GM23248 (cell line): ENCODE data around the gene AP3B1. TPM values are rescaled to one million over a fixed set of nuclear protein-coding genes. Genes with fewer than 3 reads are reported as not detected.

ENCODE experiments used
- DNase-seq: peaks from one replicate; pipeline ENCODE4 v3.0.0-alpha.2; 2015
- H2AFZ ChIP-seq: fragments of 200-600 bp; sonication (generic); 2 replicates; pipeline ENCODE4 v1.6.1; 2016; ENCODE audit warnings: antibody characterized with exemption
- H3F3A ChIP-seq: fragments of 200-600 bp; sonication (generic); 2 replicates; pipeline ENCODE4 v1.6.1; 2016; ENCODE audit warnings: mild to moderate bottlenecking, antibody characterized with exemption, mixed run types; ENCODE audit not compliant: insufficient read depth
- H3K27ac ChIP-seq: fragments of 200-600 bp; sonication (generic); 2 replicates; pipeline ENCODE4 v1.5.1; 2016; ENCODE audit warnings: mild to moderate bottlenecking
- H3K27me3 ChIP-seq: fragments of 200-600 bp; sonication (generic); replicated peaks from 2 replicates; pipeline ENCODE4 v1.6.1; 2016; ENCODE audit warnings: mild to moderate bottlenecking; ENCODE audit not compliant: insufficient read depth
- H3K36me3 ChIP-seq: fragments of 200-600 bp; sonication (generic); 2 replicates; pipeline ENCODE4 v1.6.1; 2016; ENCODE audit warnings: low read depth, mild to moderate bottlenecking
- H3K4me1 ChIP-seq: fragments of 200-600 bp; sonication (generic); 2 replicates; pipeline ENCODE4 v1.6.1; 2016; ENCODE audit warnings: mild to moderate bottlenecking; ENCODE audit not compliant: insufficient read depth
- H3K4me2 ChIP-seq: fragments of 200-600 bp; sonication (generic); one replicate; pipeline ENCODE4 v1.6.1; 2016; ENCODE audit warnings: mild to moderate bottlenecking; ENCODE audit not compliant: unreplicated experiment
- H3K4me3 ChIP-seq: fragments of 200-600 bp; sonication (generic); 2 replicates; pipeline ENCODE4 v1.5.1; 2016; ENCODE audit warnings: mild to moderate bottlenecking
- H3K79me2 ChIP-seq: fragments of 200-600 bp; sonication (generic); 2 replicates; pipeline ENCODE4 v1.6.1; 2016; ENCODE audit warnings: mild to moderate bottlenecking; ENCODE audit not compliant: insufficient read depth
- H3K9ac ChIP-seq: fragments of 200-600 bp; sonication (generic); 2 replicates; pipeline ENCODE4 v1.6.1; 2016; ENCODE audit warnings: mild to moderate bottlenecking
- H3K9me2 ChIP-seq: fragments of 200-600 bp; sonication (generic); 2 replicates; pipeline ENCODE4 v1.6.1; 2016; ENCODE audit warnings: mixed run types, mild to moderate bottlenecking, moderate library complexity; ENCODE audit not compliant: insufficient read depth
- H3K9me3 ChIP-seq: fragments of 200-600 bp; sonication (generic); one replicate; pipeline ENCODE4 v1.6.1; 2017; ENCODE audit warnings: low read depth
- H4K20me1 ChIP-seq: fragments of 200-600 bp; sonication (generic); 2 replicates; pipeline ENCODE4 v1.6.0; 2016; ENCODE audit not compliant: insufficient read depth
- EZH2 ChIP-seq: fragments of 200-600 bp; sonication (generic); IDR thresholded peaks from 2 replicates; pipeline ENCODE4 v1.6.1; 2018; ENCODE audit warnings: antibody characterized with exemption, mild to moderate bottlenecking; ENCODE audit not compliant: insufficient read depth, poor library complexity, severe bottlenecking
- EZH2phosphoT487 ChIP-seq: fragments of 200-600 bp; sonication (generic); IDR thresholded peaks from 2 replicates; pipeline ENCODE4 v1.6.1; 2018; ENCODE audit warnings: antibody characterized with exemption, moderate library complexity, mild to moderate bottlenecking, low read depth; ENCODE audit not compliant: insufficient read depth
- WGBS, 2 experiments: methylation state at CpG; one replicate each; pipeline ENCODE4 v1.1.6; 2015 to 2017; ENCODE audit warnings: low lambda C conversion rate in 2 of 2, low coverage in 1 of 2; ENCODE audit errors: missing lambda C conversion rate in 2 of 2; 5-methylcytosine and 5-hydroxymethylcytosine counted together
- in situ Hi-C: fragments of 300-500 bp; cut with MboI; formaldehyde crosslinking; loops from 2 replicates; pipeline ENCODE4 v1.15.0; 2020
- polyA plus RNA-seq: library from polyadenylated mRNA; unstranded; fragments of >200 nt; fragmentation: Nextera tagmentation; extraction: Ambion mirVana; gene quantifications from 2 replicates; pipeline ENCODE4 v1.2.1, GENCODE V29; 2016
- total RNA-seq: library from RNA; depleted of rRNA; stranded (reverse); fragments of >200 nt; shearing (Covaris generic); gene quantifications from 2 replicates; pipeline ENCODE4 v1.2.3, GENCODE V29; 2014

The AP3B1 gene
- total and polyA plus RNA-seq, 2 experiments from 2014 or later: 40.3 to 49.7 TPM

GRCh38 chr5:78003919-78004318, 290.6 kb downstream of the AP3B1 start:
- H3K9ac ChIP-seq: no peak overlapping the region
- no peaks in the 10 kb centered on the region for H3K79me2 ChIP-seq
- H4K20me1 ChIP-seq: no peaks in the 10 kb centered on the region
- H3F3A ChIP-seq: no peaks in the 10 kb centered on the region
- in situ Hi-C loops: loop anchor here (10.0 kb wide), 1 partner anchor 129 kb away; no protein-coding TSS in a partner anchor
- TF ChIP-seq EZH2phosphoT487 (no peak), EZH2 (no peak)
- no peak overlapping the region for H2AFZ ChIP-seq
- no peaks in the 10 kb centered on the region for H3K9me2 ChIP-seq
- peaks cover 8% of the 10 kb centered on the region for H3K4me1 ChIP-seq
- no peak overlapping the region for H3K4me2 ChIP-seq
- H3K4me3 ChIP-seq: no peak overlapping the region
- WGBS, 2 experiments: 93 to 94% methylated on average over 7 of the region's 7 CpGs
- H3K27me3 ChIP-seq: no peaks in the 10 kb centered on the region
- no peaks in the 10 kb centered on the region for H3K9me3 ChIP-seq
- peak overlapping the region; percentile 50; the same call in 1 of the 2 replicates for H3K27ac ChIP-seq
- 0 out of 2 replicates have a peak, but pooled peaks cover 3% of the 10 kb centered on the region for H3K36me3 ChIP-seq
- no peak for DNase-seq

GRCh38 chr5:78003450-78003849, 291.0 kb downstream of the AP3B1 start:
- H3K79me2 ChIP-seq: no peaks in the 10 kb centered on the region
- 0 out of 2 replicates have a peak, but pooled peaks cover 3% of the 10 kb centered on the region for H3K36me3 ChIP-seq
- H3K9me3 ChIP-seq: no peaks in the 10 kb centered on the region
- peaks cover 8% of the 10 kb centered on the region for H3K4me1 ChIP-seq
- no peak overlapping the region for H3K9ac ChIP-seq
- H4K20me1 ChIP-seq: no peaks in the 10 kb centered on the region
- in situ Hi-C loops: loop anchor here (10.0 kb wide), 1 partner anchor 129 kb away; no protein-coding TSS in a partner anchor
- DNase-seq: no peak
- no peaks in the 10 kb centered on the region for H3F3A ChIP-seq
- H2AFZ ChIP-seq: no peak overlapping the region
- H3K9me2 ChIP-seq: no peaks in the 10 kb centered on the region
- H3K4me2 ChIP-seq: no peak overlapping the region
- 98% methylated on average over 5 of the region's 5 CpGs for WGBS, 2 experiments
- no peaks in the 10 kb centered on the region for H3K27me3 ChIP-seq
- TF ChIP-seq EZH2 (no peak), EZH2phosphoT487 (no peak)
- no peak overlapping the region for H3K27ac ChIP-seq
- H3K4me3 ChIP-seq: no peak overlapping the region

GRCh38 chr5:78002690-78003089, 291.8 kb downstream of the AP3B1 start:
- no peak overlapping the region for H3K27ac ChIP-seq
- no peaks in the 10 kb centered on the region for H3K79me2 ChIP-seq
- H3F3A ChIP-seq: no peaks in the 10 kb centered on the region
- in situ Hi-C loops: loop anchor here (10.0 kb wide), 1 partner anchor 128 kb away; no protein-coding TSS in a partner anchor
- H3K4me3 ChIP-seq: no peak overlapping the region
- H3K9me3 ChIP-seq: no peaks in the 10 kb centered on the region
- H4K20me1 ChIP-seq: no peaks in the 10 kb centered on the region
- no peak overlapping the region for H3K9ac ChIP-seq
- DNase-seq: no peak
- H3K4me2 ChIP-seq: no peak overlapping the region
- 0 out of 2 replicates have a peak, but pooled peaks cover 3% of the 10 kb centered on the region for H3K36me3 ChIP-seq
- no peaks in the 10 kb centered on the region for H3K9me2 ChIP-seq
- H3K27me3 ChIP-seq: no peaks in the 10 kb centered on the region
- peaks cover 8% of the 10 kb centered on the region for H3K4me1 ChIP-seq
- TF ChIP-seq EZH2phosphoT487 (no peak), EZH2 (no peak)
- H2AFZ ChIP-seq: no peak overlapping the region
- WGBS, 2 experiments: 53 to 84% methylated on average over 1 of the region's 1 CpG

GRCh38 chr5:78001197-78001596, 293.3 kb downstream of the AP3B1 start:
- no peak overlapping the region for H3K4me3 ChIP-seq
- no peak overlapping the region for H3K4me2 ChIP-seq
- no peaks in the 10 kb centered on the region for H3K27me3 ChIP-seq
- peaks cover 8% of the 10 kb centered on the region for H3K4me1 ChIP-seq
- no peak overlapping the region for H3K9ac ChIP-seq
- 0 out of 2 replicates have a peak, but pooled peaks cover 3% of the 10 kb centered on the region for H3K36me3 ChIP-seq
- in situ Hi-C loops: loop anchor here (10.0 kb wide), 1 partner anchor 126 kb away; no protein-coding TSS in a partner anchor
- WGBS, 2 experiments: 97 to 98% methylated on average over 7 of the region's 7 CpGs
- no peaks in the 10 kb centered on the region for H3K9me2 ChIP-seq
- H3F3A ChIP-seq: no peaks in the 10 kb centered on the region
- H3K27ac ChIP-seq: no peak overlapping the region
- DNase-seq: no peak
- H2AFZ ChIP-seq: no peak overlapping the region
- no peaks in the 10 kb centered on the region for H4K20me1 ChIP-seq
- no peaks in the 10 kb centered on the region for H3K9me3 ChIP-seq
- no peaks in the 10 kb centered on the region for H3K79me2 ChIP-seq
- TF ChIP-seq EZH2 (no peak), EZH2phosphoT487 (no peak)
